HK-2 (cell line): ENCODE data around the gene COL4A6.

Source experiments
- DNase-seq: peaks from one replicate; pipeline ENCODE4 v3.0.0-alpha.2; 2018; ENCODE audit not compliant: unreplicated experiment

The COL4A6 gene

GRCh38 chrX:108331126-108331909 is 106.9 kb downstream of the COL4A6 start:
- DNase-seq = no peak

GRCh38 chrX:108323751-108324150 is 114.5 kb downstream of the COL4A6 start:
- no peak for DNase-seq

- DNase-seq = no peak
Measured at GRCh38 chrX:108322234-108322633, 116.0 kb downstream of the COL4A6 start.

- no peak for DNase-seq
Measured at GRCh38 chrX:108316456-108316855, 121.8 kb downstream of the COL4A6 start.

- no peak for DNase-seq
Measured at GRCh38 chrX:108313669-108314068, 124.6 kb downstream of the COL4A6 start.

GRCh38 chrX:108312957-108313356 is 125.3 kb downstream of the COL4A6 start:
- peak; percentile 10 for DNase-seq

GRCh38 chrX:108312011-108312410 is 126.2 kb downstream of the COL4A6 start:
- no peak for DNase-seq

GRCh38 chrX:108310506-108310905 is 127.7 kb downstream of the COL4A6 start:
- DNase-seq = no peak

- DNase-seq = no peak
Measured at GRCh38 chrX:108309144-108309543, 129.1 kb downstream of the COL4A6 start.

GRCh38 chrX:108307132-108308085 is 130.8 kb downstream of the COL4A6 start:
- DNase-seq = no peak

GRCh38 chrX:108306086-108306485 is 132.1 kb downstream of the COL4A6 start:
- no peak for DNase-seq

- DNase-seq = no peak
Measured at GRCh38 chrX:108304757-108305156, 133.5 kb downstream of the COL4A6 start.

- DNase-seq = no peak
Measured at GRCh38 chrX:108304210-108304609, 134.0 kb downstream of the COL4A6 start.

- DNase-seq = no peak
Measured at GRCh38 chrX:108303682-108304081, 134.5 kb downstream of the COL4A6 start.

- DNase-seq = no peak
Measured at GRCh38 chrX:108299704-108300103, 138.5 kb downstream of the COL4A6 start.

GRCh38 chrX:108299101-108299591 is 139.1 kb downstream of the COL4A6 start:
- peak; percentile 6 for DNase-seq

GRCh38 chrX:108298165-108298602 is 140.0 kb downstream of the COL4A6 start:
- DNase-seq = no peak

- no peak for DNase-seq
Measured at GRCh38 chrX:108297290-108297689, 140.9 kb downstream of the COL4A6 start.

GRCh38 chrX:108292053-108292452 is 146.2 kb downstream of the COL4A6 start:
- no peak for DNase-seq

GRCh38 chrX:108285918-108286317 is 152.3 kb downstream of the COL4A6 start:
- no peak for DNase-seq

GRCh38 chrX:108285356-108285755 is 152.9 kb downstream of the COL4A6 start:
- DNase-seq = no peak

- DNase-seq = no peak
Measured at GRCh38 chrX:108275732-108276131, 162.5 kb downstream of the COL4A6 start.

- no peak for DNase-seq
Measured at GRCh38 chrX:108271397-108271787, 166.8 kb downstream of the COL4A6 start.
